NCI-H1694 (cell line): ENCODE results near the gene DDAH2.
A peak's percentile ranks its signal among the peaks of the same experiment; 100 is the strongest.
"Not testable (repeated sequence)": the region's sequence is repeated elsewhere in the genome, so short reads cannot be mapped to it uniquely, and the experiment has no call there.

ENCODE experiments used
- DNase-seq: peaks from one replicate; lab custom pipeline; 2025; lab: John Stamatoyannopoulos, UW

Gene DDAH2

GRCh38 chr6:31713465-31713864, 15.6 kb downstream of the DDAH2 start:
- no peak for DNase-seq

GRCh38 chr6:31712296-31712695, 16.8 kb downstream of the DDAH2 start:
- no peak for DNase-seq

GRCh38 chr6:31711233-31711632, 17.9 kb downstream of the DDAH2 start:
- DNase-seq = no peak

GRCh38 chr6:31710523-31711219, 18.4 kb downstream of the DDAH2 start:
- DNase-seq = no peak

- not testable (repeated sequence) for DNase-seq
Measured at GRCh38 chr6:31709157-31709556, 19.9 kb downstream of the DDAH2 start.

GRCh38 chr6:31708224-31708623, 20.9 kb downstream of the DDAH2 start:
- DNase-seq = no peak

GRCh38 chr6:31707701-31708100, 21.4 kb downstream of the DDAH2 start:
- DNase-seq = no peak

GRCh38 chr6:31706599-31706998, 22.5 kb downstream of the DDAH2 start, which contains the start of gene LY6G6F:
LY6G6F (plus strand) TSS chr6:31706866; CDS start chr6:31706907, 41 bp downstream.
- DNase-seq = no peak

- DNase-seq = no peak
Measured at GRCh38 chr6:31705931-31706330, 23.2 kb downstream of the DDAH2 start.

GRCh38 chr6:31702819-31703716, 26.0 kb downstream of the DDAH2 start, which contains the start of gene ABHD16A:
ABHD16A (minus strand) TSS chr6:31703324; CDS start chr6:31703281, 43 bp downstream.
- DNase-seq = peak; percentile 87

- no peak for DNase-seq
Measured at GRCh38 chr6:31702405-31702818, 26.7 kb downstream of the DDAH2 start.

- DNase-seq = no peak
Measured at GRCh38 chr6:31701666-31702404, 27.3 kb downstream of the DDAH2 start.

GRCh38 chr6:31700740-31701401, 28.2 kb downstream of the DDAH2 start:
- no peak for DNase-seq

- DNase-seq = no peak
Measured at GRCh38 chr6:31697555-31697954, 31.5 kb downstream of the DDAH2 start.

- no peak for DNase-seq
Measured at GRCh38 chr6:31693535-31693934, 35.6 kb downstream of the DDAH2 start.

- no peak for DNase-seq
Measured at GRCh38 chr6:31692886-31693285, 36.2 kb downstream of the DDAH2 start.

- DNase-seq = no peak
Measured at GRCh38 chr6:31692353-31692752, 36.7 kb downstream of the DDAH2 start.

GRCh38 chr6:31691564-31692108, 37.5 kb downstream of the DDAH2 start:
- DNase-seq = no peak

- no peak for DNase-seq
Measured at GRCh38 chr6:31691078-31691463, 38.0 kb downstream of the DDAH2 start.

- DNase-seq = no peak
Measured at GRCh38 chr6:31690231-31691077, 38.6 kb downstream of the DDAH2 start.
